ENCODE measurements around the gene SLFN11. TPM values are rescaled to one million over a fixed set of nuclear protein-coding genes. Genes with fewer than 3 reads are reported as not detected.

The SLFN11 gene
- total and polyA plus RNA-seq, 2 experiments from 2014 or later: 2.5 to 8.3 TPM

Small RNA genes within 50 kb of the gene (small RNA-seq; reads per million reads assigned to genes)
- gene AC060766.3 (not detected), gene AC060766.5 (not detected)

Other genes starting within 250 kb of the SLFN11 start
- 10.9 and 12.7 TPM in 2 replicates for gene NLE1, start 231.3 kb downstream of the SLFN11 start, total RNA-seq
- 3.9 and 6.7 TPM in 2 replicates for gene NLE1, start 231.3 kb downstream of the SLFN11 start, polyA plus RNA-seq
- gene UNC45B, start 225.8 kb downstream of the SLFN11 start, total RNA-seq: 0.20 TPM in 1 of 2 replicates, not detected in the other
- not detected in 2 replicates for gene UNC45B, start 225.8 kb downstream of the SLFN11 start, polyA plus RNA-seq
- gene SLC35G3, start 179.2 kb downstream of the SLFN11 start, total RNA-seq: not detected in 2 replicates
- gene SLC35G3, start 179.2 kb downstream of the SLFN11 start, polyA plus RNA-seq: not detected in 2 replicates
- 9.5 and 9.8 TPM in 2 replicates for gene SLFN5, start 130.5 kb downstream of the SLFN11 start, total RNA-seq
- 1.6 and 1.7 TPM in 2 replicates for gene SLFN5, start 130.5 kb downstream of the SLFN11 start, polyA plus RNA-seq
- 5.1 and 7.8 TPM in 2 replicates for gene SLFN12, start 58.9 kb upstream of the SLFN11 start, total RNA-seq
- gene SLFN12, start 58.9 kb upstream of the SLFN11 start, polyA plus RNA-seq: 2.7 and 3.1 TPM in 2 replicates
- gene SLFN13, start 75.1 kb upstream of the SLFN11 start, total RNA-seq: 3.9 and 5.5 TPM in 2 replicates
- 1.5 and 2.2 TPM in 2 replicates for gene SLFN13, start 75.1 kb upstream of the SLFN11 start, polyA plus RNA-seq
- 0.03 TPM in 1 of 2 replicates, not detected in the other for gene SLFN12L, start 164.1 kb upstream of the SLFN11 start, total RNA-seq
- gene SLFN12L, start 164.1 kb upstream of the SLFN11 start, polyA plus RNA-seq: not detected in 2 replicates
- gene SLFN14, start 187.2 kb upstream of the SLFN11 start, total RNA-seq: not detected in 2 replicates
- gene SLFN14, start 187.2 kb upstream of the SLFN11 start, polyA plus RNA-seq: not detected in 2 replicates
- 10.5 and 10.8 TPM in 2 replicates for gene PEX12, start 204.9 kb upstream of the SLFN11 start, total RNA-seq
- 3.6 and 9.0 TPM in 2 replicates for gene PEX12, start 204.9 kb upstream of the SLFN11 start, polyA plus RNA-seq
- 87.0 and 100 TPM in 2 replicates for gene AP2B1, start 213.7 kb upstream of the SLFN11 start, total RNA-seq
- gene AP2B1, start 213.7 kb upstream of the SLFN11 start, polyA plus RNA-seq: 69.8 and 76.1 TPM in 2 replicates

All from hepatocyte (in vitro differentiated cells).